Keratinocyte (primary cell): ENCODE results near the gene TAS2R40. TPM values are rescaled to one million over a fixed set of nuclear protein-coding genes. Genes with fewer than 3 reads are reported as not detected.
"Not testable (repeated sequence)": the region's sequence is repeated elsewhere in the genome, so short reads cannot be mapped to it uniquely, and the experiment has no call there.

Source experiments
- DNase-seq: peaks from one replicate; pipeline ENCODE4 v3.0.0-alpha.2; 2011; ENCODE audit warnings: low read depth, missing footprints, low spot score
- FAIRE-seq: peaks from 2 replicates; lab custom pipeline; 2011; peaks lifted over from hg19 to GRCh38; lab: Jason Lieb, UNC
- H2AFZ ChIP-seq: 2 replicates; pipeline ENCODE4 v1.6.0; 2012; ENCODE audit warnings: low read length, control low read depth, inconsistent platforms; ENCODE audit not compliant: control insufficient read depth
- H3K27ac ChIP-seq: 2 replicates; pipeline ENCODE4 v1.5.1; 2011; ENCODE audit warnings: low read length; ENCODE audit not compliant: control insufficient read depth, insufficient read depth
- H3K27me3 ChIP-seq: 3 replicates; pipeline ENCODE4 v1.6.0; 2011; ENCODE audit warnings: low read length; ENCODE audit not compliant: control insufficient read depth, insufficient read depth; ENCODE audit errors: extremely low read depth
- H3K36me3 ChIP-seq, 2 experiments: 2 replicates in 1 of 2; 3 replicates in 1 of 2; pipeline ENCODE4 v1.5.1; 2011; ENCODE audit warnings: low read length in 2 of 2, mild to moderate bottlenecking in 1 of 2; ENCODE audit not compliant: control insufficient read depth in 2 of 2, insufficient read depth in 2 of 2; ENCODE audit errors: extremely low read depth in 1 of 2
- H3K4me1 ChIP-seq: 3 replicates; pipeline ENCODE4 v1.5.1; 2011; ENCODE audit warnings: low read length; ENCODE audit not compliant: control insufficient read depth, insufficient read depth; ENCODE audit errors: extremely low read depth
- H3K4me2 ChIP-seq: 3 replicates; pipeline ENCODE4 v1.6.0; 2011; ENCODE audit warnings: low read depth, low read length; ENCODE audit not compliant: control insufficient read depth, insufficient read depth; ENCODE audit errors: extremely low read depth
- H3K4me3 ChIP-seq, 3 experiments: fragments of 200-600 bp in 1 of 3; sonication (generic) in 1 of 3; 2 replicates in 2 of 3; 3 replicates in 1 of 3; pipeline ENCODE4 v1.5.1; 2011 to 2016; ENCODE audit warnings: low read length in 3 of 3, mild to moderate bottlenecking in 3 of 3, control low read depth in 2 of 3, inconsistent platforms in 1 of 3, low read depth in 1 of 3, mixed read lengths in 1 of 3, mixed run types in 1 of 3, moderate library complexity in 1 of 3; ENCODE audit not compliant: control insufficient read depth in 2 of 3, insufficient read depth in 2 of 3; ENCODE audit errors: extremely low read depth in 1 of 3
- H3K79me2 ChIP-seq: 2 replicates; pipeline ENCODE4 v1.6.0; 2012; ENCODE audit warnings: low read length; ENCODE audit not compliant: control insufficient read depth, insufficient read depth
- H3K9ac ChIP-seq: 3 replicates; pipeline ENCODE4 v1.6.0; 2011; ENCODE audit warnings: low read length; ENCODE audit not compliant: control insufficient read depth, insufficient read depth; ENCODE audit errors: extremely low read depth
- H3K9me1 ChIP-seq: 3 replicates; pipeline ENCODE4 v1.6.0; 2011; ENCODE audit warnings: low read length; ENCODE audit not compliant: control insufficient read depth, insufficient read depth; ENCODE audit errors: extremely low read depth
- H3K9me3 ChIP-seq: 2 replicates; pipeline ENCODE4 v1.5.1; 2012; ENCODE audit warnings: low read depth, low read length; ENCODE audit not compliant: control insufficient read depth
- H4K20me1 ChIP-seq: 3 replicates; pipeline ENCODE4 v1.6.0; 2011; ENCODE audit warnings: low read length; ENCODE audit not compliant: control insufficient read depth, insufficient read depth; ENCODE audit errors: extremely low read depth
- EZH2 ChIP-seq: IDR thresholded peaks from one replicate; pipeline ENCODE4 v1.6.1; 2012; ENCODE audit warnings: inconsistent platforms, mild to moderate bottlenecking, low read length, moderate library complexity
- dilution Hi-C: fragments of 300-500 bp; cut with MboI; formaldehyde crosslinking; loops from one replicate; pipeline ENCODE4 v1.7.0; 2020; ENCODE audit warnings: low sequenced_read_pairs; ENCODE audit not compliant: extremely low pct_ligation_motif_present
- polyA plus RNA-seq, 5 experiments: library from polyadenylated mRNA; depleted of rRNA in 3 of 5; stranded (reverse) in 3 of 5; stranded (forward) in 1 of 5; unstranded in 1 of 5; fragments of >200 nt; gene quantifications; 1 replicate in 1 of 5; 2 replicates in 3 of 5; 3 replicates in 1 of 5; pipeline versions ENCODE4 v1.2.1 to v1.2.3, GENCODE V29; 2011 to 2012; ENCODE audit warnings: missing spikeins in 2 of 5, low read depth in 1 of 5, low replicate concordance in 1 of 5
- TF ChIP-seq, protein P1 (sequence below), 3 experiments: IDR thresholded peaks in 1 of 3; conservative IDR thresholded peaks in 1 of 3; optimal IDR thresholded peaks in 1 of 3; 2 replicates in 2 of 3; 3 replicates in 1 of 3; pipeline versions ENCODE3 to v1.5.1; 2011; ENCODE audit warnings: low read length in 3 of 3, mild to moderate bottlenecking in 3 of 3, moderate library complexity in 2 of 3, control low read depth in 1 of 3, inconsistent platforms in 1 of 3; ENCODE audit not compliant: insufficient read depth in 2 of 3; ENCODE audit errors: extremely low read depth in 1 of 3

Gene TAS2R40
- polyA plus RNA-seq, 1 donor (not counting 4 experiments of a cell fraction or from before 2014, with no cell fraction given) = not detected

DNA sequence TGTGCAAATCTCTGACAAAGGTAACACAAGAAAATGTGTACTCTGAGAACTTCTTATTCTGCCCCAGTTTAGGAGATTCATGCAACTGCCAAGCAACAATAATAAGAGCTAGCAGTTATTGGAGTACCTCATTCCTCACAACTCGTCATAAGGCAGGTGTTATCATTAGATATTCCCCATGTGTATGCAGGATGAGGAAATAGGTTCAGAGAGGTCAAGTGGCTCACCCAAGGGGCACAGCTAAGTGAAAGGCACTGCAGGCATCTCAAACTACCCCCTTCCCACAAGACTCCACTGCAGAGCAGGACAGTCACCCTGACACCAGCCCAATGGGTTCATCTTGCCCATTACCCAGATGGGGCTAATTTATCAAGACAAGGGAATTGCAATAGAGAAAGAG is 40.1 kb downstream of the TAS2R40 start:
- no peak for FAIRE-seq

DNA sequence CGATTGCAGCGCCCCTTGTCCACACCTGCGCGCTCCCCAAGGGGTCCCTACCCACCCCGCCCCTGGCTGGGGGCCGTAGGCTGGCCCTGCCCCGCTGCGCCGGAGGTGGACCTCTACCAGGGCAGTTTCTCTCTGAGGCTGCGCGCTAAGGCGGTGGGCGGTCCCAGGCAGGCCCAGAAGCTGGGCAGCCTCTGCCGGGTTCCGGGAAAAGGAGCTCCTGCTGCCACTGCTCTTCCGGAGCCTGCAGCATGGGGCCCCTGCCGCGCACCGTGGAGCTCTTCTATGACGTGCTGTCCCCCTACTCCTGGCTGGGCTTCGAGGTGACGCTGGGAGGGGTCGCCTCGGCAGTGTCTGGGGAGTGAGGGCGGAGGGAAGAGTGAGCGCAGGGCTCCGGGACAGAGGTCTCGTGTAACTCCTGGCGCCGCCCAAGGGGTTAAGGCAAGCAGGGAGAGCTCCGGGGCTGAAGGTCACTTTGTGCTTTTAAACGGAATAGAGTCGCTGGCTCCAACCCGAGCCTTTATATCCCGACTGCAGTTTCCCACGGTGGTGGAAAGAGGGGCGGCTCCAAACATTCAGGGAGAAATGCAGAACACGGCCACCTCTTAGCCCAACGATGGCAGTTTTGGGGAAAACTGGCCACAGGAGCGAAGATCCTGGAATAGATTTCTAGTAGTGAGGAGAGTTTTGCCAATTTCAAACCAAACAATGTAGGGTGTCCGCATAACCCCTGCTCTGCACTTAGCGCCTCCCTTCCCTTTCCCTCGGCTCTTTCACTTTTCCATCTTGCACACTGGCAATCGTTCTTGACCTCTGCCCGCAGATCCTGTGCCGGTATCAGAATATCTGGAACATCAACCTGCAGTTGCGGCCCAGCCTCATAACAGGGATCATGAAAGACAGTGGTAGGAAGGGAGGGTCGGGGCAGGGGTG is 41.7 kb downstream of the TAS2R40 start, which contains the start of gene GSTK1:
TSS of gene GSTK1 (plus strand) at position 176 of the 930 bp plus-strand sequence. CDS start at position 249, 73 bp downstream.
- H3K27ac ChIP-seq = peak within 1 kb of the TSS; percentile 3
- FAIRE-seq = no peak
- no peak for DNase-seq

More for the DNA sequence above, 40.1 kb downstream of the TAS2R40 start:
- Histone ChIP-seq H3K4me1 (peaks cover 7% of the 10 kb centered on the region), H3K9me3 (no peaks in the 10 kb centered on the region), H4K20me1 (no peaks in the 10 kb centered on the region), H3K36me3 (peaks cover 1 to 2% of the 10 kb centered on the region in 2 experiments), H3K9me1 (no peaks in the 10 kb centered on the region), H3K4me2 (no peak overlapping the region), H2AFZ (no peak overlapping the region), H3K27me3 (no peaks in the 10 kb centered on the region), H3K27ac (no peak overlapping the region), H3K79me2 (peaks cover 20% of the 10 kb centered on the region), H3K4me3 (no peak overlapping the region), H3K9ac (no peak overlapping the region)
- dilution Hi-C loops = no loop called here
- no peak for DNase-seq
- TF ChIP-seq, protein P1, sequence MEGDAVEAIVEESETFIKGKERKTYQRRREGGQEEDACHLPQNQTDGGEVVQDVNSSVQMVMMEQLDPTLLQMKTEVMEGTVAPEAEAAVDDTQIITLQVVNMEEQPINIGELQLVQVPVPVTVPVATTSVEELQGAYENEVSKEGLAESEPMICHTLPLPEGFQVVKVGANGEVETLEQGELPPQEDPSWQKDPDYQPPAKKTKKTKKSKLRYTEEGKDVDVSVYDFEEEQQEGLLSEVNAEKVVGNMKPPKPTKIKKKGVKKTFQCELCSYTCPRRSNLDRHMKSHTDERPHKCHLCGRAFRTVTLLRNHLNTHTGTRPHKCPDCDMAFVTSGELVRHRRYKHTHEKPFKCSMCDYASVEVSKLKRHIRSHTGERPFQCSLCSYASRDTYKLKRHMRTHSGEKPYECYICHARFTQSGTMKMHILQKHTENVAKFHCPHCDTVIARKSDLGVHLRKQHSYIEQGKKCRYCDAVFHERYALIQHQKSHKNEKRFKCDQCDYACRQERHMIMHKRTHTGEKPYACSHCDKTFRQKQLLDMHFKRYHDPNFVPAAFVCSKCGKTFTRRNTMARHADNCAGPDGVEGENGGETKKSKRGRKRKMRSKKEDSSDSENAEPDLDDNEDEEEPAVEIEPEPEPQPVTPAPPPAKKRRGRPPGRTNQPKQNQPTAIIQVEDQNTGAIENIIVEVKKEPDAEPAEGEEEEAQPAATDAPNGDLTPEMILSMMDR (optimal IDR thresholded peaks at IDR 0.05 in 1 of 3, IDR thresholded peaks at IDR 0.05 in 1 of 3, conservative IDR thresholded peaks at IDR 0.05 in 1 of 3; ENCODE audit: extremely low read depth in 1 of 3, insufficient read depth in 2 of 3, low read length in 3 of 3) = no peak
- TF ChIP-seq EZH2 = no peak

DNA sequence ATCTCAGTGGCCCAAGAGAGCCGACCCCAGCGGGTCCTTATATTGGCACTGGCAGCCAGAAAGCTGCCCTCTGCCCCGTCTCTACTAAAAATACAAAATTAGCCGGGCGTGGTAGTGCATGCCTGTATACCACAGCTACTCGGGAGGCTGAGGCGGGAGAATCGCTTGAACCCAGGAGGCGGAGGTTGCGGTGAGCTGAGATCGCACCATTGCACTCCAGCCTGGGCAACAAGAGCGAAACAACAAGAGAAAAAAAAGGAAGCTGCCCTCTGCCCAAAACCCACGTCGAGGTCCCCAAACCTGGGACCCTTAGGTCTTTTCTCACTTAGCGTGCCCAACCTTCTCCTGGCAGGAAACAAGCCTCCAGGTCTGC is 42.3 kb downstream of the TAS2R40 start:
- H2AFZ ChIP-seq, dilution Hi-C loops, H3K27ac ChIP-seq, H3K27me3 ChIP-seq, DNase-seq, H4K20me1 ChIP-seq, H3K9me3 ChIP-seq, H3K4me1 ChIP-seq, H3K9me1 ChIP-seq, FAIRE-seq: not testable (repeated sequence)
- H3K4me2 ChIP-seq = peak overlapping the region; percentile 64
- peaks cover 15 to 19% of the 10 kb centered on the region in 2 experiments for H3K36me3 ChIP-seq
- peak overlapping the region; percentile 66 to 89 (median 71) for H3K4me3 ChIP-seq
- peaks cover 20% of the 10 kb centered on the region for H3K79me2 ChIP-seq
- peak overlapping the region; percentile 85 for H3K9ac ChIP-seq

More for the DNA sequence above, 41.7 kb downstream of the TAS2R40 start, which contains the start of gene GSTK1:
- Histone ChIP-seq H3K9ac (peak within 1 kb of the TSS; percentile 85), H3K4me2 (peak within 1 kb of the TSS; percentile 64), H2AFZ (peak within 1 kb of the TSS; percentile 95), H3K9me3 (no peaks in the 10 kb centered on the region), H3K4me1 (peaks cover 7% of the 10 kb centered on the region), H4K20me1 (no peaks in the 10 kb centered on the region), H3K27me3 (no peaks in the 10 kb centered on the region), H3K79me2 (peaks cover 20% of the 10 kb centered on the region), H3K9me1 (no peaks in the 10 kb centered on the region), H3K36me3 (peaks cover 9 to 13% of the 10 kb centered on the region in 2 experiments), H3K4me3 (peak within 1 kb of the TSS; percentile 66 to 89 (median 71))
- dilution Hi-C loops = no loop called here
- TF ChIP-seq, protein P1 (optimal IDR thresholded peaks at IDR 0.05 in 1 of 3, IDR thresholded peaks at IDR 0.05 in 1 of 3, conservative IDR thresholded peaks at IDR 0.05 in 1 of 3; ENCODE audit: extremely low read depth in 1 of 3, insufficient read depth in 2 of 3, low read length in 3 of 3) = no peak
- no peak for TF ChIP-seq EZH2
